Non-pigmented ciliary epithelial cell (primary cell): ENCODE data around the gene RNF223.
A peak's percentile ranks its signal among the peaks of the same experiment; 100 is the strongest.

Source experiments
- DNase-seq: peaks from one replicate; pipeline ENCODE4 v3.0.0-alpha.2; 2010; ENCODE audit warnings: low read depth

RNF223 gene

GRCh38 chr1:1073743-1074587 is at the start of gene RNF223:
Gene RNF223 (minus strand): TSS chr1:1074306. CDS start chr1:1072566, 1,740 bp downstream.
- DNase-seq = no peak

GRCh38 chr1:1122981-1123480 is 48.9 kb upstream of the RNF223 start:
- no peak for DNase-seq

GRCh38 chr1:1122078-1122811 is 48.1 kb upstream of the RNF223 start:
- DNase-seq = no peak

- no peak for DNase-seq
These were observed 47.5 kb upstream of the RNF223 start for GRCh38 chr1:1121611-1122077.

- DNase-seq = no peak
These were observed 46.9 kb upstream of the RNF223 start for GRCh38 chr1:1120866-1121591.

GRCh38 chr1:1120096-1120495 is 46.0 kb upstream of the RNF223 start:
- DNase-seq = no peak

- no peak for DNase-seq
These were observed 45.3 kb upstream of the RNF223 start for GRCh38 chr1:1119272-1119890.

GRCh38 chr1:1118876-1119220 is 44.7 kb upstream of the RNF223 start:
- no peak for DNase-seq

- no peak for DNase-seq
These were observed 44.1 kb upstream of the RNF223 start for GRCh38 chr1:1118011-1118875.

- DNase-seq = no peak
These were observed 43.3 kb upstream of the RNF223 start for GRCh38 chr1:1117469-1117831.

- DNase-seq = no peak
These were observed 42.8 kb upstream of the RNF223 start for GRCh38 chr1:1116701-1117468.

- DNase-seq = peak; percentile 82
These were observed 41.9 kb upstream of the RNF223 start, which contains the start of gene C1orf159 for GRCh38 chr1:1115786-1116700. Gene C1orf159 (minus strand): TSS chr1:1116089. CDS start chr1:1091543, 24,546 bp downstream.

- no peak for DNase-seq
These were observed 41.2 kb upstream of the RNF223 start for GRCh38 chr1:1115136-1115785.

GRCh38 chr1:1114431-1114830 is 40.3 kb upstream of the RNF223 start:
- no peak for DNase-seq

- no peak for DNase-seq
These were observed 38.3 kb upstream of the RNF223 start for GRCh38 chr1:1112237-1112985.

- no peak for DNase-seq
These were observed 37.6 kb upstream of the RNF223 start for GRCh38 chr1:1111516-1112236.

GRCh38 chr1:1110561-1110971 is 36.5 kb upstream of the RNF223 start:
- DNase-seq = no peak
